Breast epithelium (tissue), 3 donors: ENCODE measurements around the gene ACACA.

Experiments
- CTCF ChIP-seq, 3 donors: fragments of 450-650 bp; IDR thresholded peaks; one replicate each; pipeline ENCODE4 v1.5.1; 2016 to 2017; ENCODE audit warnings: antibody characterized with exemption in 3 of 3, mild to moderate bottlenecking in 3 of 3, moderate library complexity in 3 of 3
- POLR2A ChIP-seq: fragments of 450-650 bp; IDR thresholded peaks from one replicate; pipeline ENCODE4 v1.6.1; 2016; ENCODE audit warnings: antibody characterized with exemption, mild to moderate bottlenecking, moderate library complexity
- POLR2AphosphoS5 ChIP-seq, 3 donors: sonication (generic); formaldehyde crosslinking; IDR thresholded peaks; one replicate each; pipeline ENCODE4 v1.6.1; 2017; ENCODE audit warnings: antibody characterized with exemption in 3 of 3

GRCh38 chr17:37088459-37088858 is 318.2 kb downstream of the ACACA start:
- TF ChIP-seq POLR2A (no peak), CTCF (IDR thresholded peaks at IDR 0.05) (no peak), POLR2AphosphoS5 (IDR thresholded peaks at IDR 0.05) (no peak)
